Central memory CD4-positive, alpha-beta T cell (primary cell): ENCODE data around the gene CRP.
"Not testable (repeated sequence)": the region's sequence is repeated elsewhere in the genome, so short reads cannot be mapped to it uniquely, and the experiment has no call there.

Experiments
- DNase-seq: peaks from one replicate; pipeline ENCODE4 v3.0.0; 2022

Gene CRP

DNA sequence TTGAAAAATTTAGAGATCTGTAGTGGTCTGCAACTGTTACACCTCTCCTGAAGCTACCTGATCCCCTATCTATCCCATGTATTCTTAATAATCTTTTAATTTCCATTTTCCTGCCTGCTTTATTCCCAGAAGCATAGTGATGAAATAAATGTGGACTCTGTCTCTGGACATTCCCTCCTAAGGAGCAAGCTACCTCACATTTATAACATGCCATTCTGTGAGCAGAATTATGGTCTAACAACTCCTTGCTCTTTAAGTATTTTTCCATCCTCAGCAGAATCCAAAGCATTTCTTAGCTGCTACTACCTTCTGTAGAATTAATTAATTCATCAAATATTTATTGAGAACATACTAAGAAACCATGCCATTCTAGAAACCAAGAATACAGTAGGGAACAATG, 15.1 kb downstream of the CRP start:
- DNase-seq, result no peak

DNA sequence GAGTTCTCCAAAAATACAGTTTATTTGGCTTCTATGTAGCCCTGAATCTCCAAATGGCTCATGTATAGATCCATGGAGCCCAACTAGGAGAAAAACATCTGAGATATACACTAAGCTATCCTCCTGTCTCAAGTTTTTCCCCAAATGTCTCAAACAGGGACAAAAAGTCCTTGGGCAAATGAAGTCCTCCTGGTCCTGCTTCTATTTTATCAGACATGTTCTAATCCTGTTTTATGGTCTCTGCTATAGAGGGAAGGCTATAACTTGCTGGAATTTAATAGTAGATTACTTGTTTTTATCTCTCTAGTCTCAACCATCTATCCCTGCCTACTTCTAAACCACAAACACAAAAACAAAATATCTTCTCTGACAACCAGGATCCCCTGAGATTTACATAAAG, 26.9 kb downstream of the CRP start:
- DNase-seq, result no peak

DNA sequence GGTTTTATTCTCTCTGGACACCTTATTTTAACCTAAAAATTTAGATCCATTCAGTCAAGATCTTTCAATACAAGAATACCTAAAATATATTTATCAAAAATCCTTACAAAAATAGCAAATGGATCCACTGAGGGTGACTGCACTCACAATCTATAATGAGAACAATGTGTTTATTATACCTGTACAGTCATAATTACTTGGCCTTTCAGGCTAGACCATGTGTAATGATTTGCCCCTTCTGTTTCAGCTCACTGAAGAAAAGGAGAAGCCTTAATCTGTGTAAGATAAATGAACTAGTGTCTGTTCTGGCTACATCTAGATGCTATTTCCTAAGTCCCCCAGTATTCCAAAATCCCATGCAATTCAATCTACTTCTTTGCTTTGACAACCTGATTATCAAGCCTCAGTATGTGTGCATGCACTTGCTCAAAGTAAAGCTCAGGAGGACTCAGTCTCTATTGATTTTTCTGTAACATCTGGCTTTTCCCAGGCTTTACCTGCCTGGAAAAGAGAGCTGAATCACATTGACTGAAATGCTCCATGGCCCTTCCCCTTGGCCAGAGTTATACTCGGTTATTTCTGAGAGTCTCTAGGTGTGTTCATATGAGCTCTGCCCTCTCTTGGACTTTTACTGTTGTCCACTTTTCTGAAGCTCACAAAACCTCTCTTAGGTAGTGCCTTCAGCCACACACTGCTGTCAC, 27.6 kb downstream of the CRP start:
- no peak for DNase-seq

DNA sequence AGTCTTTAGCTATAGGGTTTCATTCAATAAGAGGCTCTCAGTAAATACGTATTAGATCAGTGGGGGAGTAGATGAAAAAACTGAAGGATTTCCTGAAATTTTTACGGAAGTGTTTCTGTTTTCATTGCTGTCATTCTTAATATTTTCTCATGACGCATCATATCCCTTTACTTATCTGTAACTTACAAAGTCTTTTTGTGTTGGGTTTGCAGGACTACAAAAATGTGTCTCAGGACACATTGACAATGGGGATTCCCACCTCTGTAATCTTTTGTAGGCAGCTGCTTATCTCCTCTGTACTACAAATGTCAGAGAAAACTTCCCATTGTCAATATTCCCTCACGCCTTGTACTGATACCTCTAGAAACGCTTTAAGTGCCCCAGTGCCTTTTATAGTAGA, 35.5 kb downstream of the CRP start:
- no peak for DNase-seq

DNA sequence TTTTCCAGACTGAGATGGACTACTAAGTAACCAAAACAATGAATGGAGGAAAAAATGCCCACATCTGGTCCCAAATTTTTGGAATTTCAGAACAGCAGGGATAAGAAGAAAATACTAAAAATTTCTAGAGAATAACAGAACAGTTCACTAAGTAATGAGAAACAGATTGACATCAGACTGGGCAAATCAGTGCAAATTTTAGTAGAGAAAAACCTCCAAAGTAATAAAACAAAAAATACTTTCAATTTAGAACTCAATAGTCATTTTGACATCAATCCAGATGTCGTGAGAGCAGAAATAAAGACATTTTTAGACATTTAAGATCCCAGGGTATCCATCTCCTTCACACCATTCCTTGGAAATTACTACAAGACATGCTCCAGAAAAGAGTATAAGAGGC, 39.3 kb downstream of the CRP start:
- DNase-seq, result no peak

DNA sequence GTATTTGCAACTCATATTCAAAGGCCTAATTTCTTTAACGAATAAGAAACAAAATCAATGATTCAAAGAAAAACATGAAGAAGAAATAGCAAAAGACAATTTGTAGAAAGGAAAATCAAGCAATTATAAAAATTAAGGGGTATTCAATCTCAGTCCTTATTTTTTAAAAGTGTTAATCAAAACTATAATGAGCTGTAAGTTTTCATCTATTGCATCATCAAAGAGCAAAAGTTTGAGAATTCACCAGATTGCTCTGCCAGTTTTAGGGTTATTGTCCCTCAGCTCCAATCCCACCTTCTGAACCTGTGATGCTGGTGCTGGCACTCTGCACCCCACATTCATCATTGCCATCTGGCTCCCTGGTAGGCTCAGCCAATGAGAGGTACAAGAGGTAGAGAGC, 42.0 kb downstream of the CRP start:
- DNase-seq, result not testable (repeated sequence)

DNA sequence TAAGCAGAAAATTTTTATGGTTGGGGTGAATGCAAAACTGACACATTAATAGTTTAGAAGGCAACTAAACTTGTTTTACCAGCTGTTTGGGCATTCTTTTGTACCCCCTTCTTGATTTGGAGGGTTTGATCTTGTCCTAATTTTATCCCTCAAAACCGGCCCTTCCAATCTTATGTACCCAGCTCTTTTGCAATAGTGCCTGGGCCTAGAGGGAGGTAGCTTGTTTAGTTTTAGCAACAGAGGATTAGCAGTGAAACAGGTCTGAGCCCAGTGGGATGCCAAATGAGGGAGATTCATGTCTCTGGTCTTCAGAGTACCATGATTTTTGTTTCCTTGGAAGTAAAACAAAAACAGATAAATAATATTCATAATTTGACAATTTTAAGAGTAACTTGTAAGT, 45.1 kb downstream of the CRP start:
- no peak for DNase-seq

DNA sequence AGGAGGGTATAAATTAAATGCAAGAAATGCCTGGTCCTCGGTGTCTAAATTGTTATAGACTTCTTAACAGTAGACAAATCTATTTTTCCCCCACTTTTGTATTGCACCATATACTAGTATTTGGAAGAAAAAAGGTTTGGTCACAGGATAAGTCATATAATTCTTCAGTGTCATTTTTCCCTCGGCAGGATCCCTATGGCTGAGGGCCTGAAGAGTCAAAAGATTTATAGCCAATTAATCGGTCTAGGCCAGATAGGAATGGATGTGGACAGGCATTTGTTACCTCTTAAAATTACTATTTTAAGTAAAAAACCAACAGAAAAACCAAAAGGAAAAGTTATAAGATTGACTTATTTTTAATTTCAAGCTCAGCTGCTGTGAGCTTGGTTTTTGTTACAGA, 45.6 kb downstream of the CRP start:
- DNase-seq, result no peak

DNA sequence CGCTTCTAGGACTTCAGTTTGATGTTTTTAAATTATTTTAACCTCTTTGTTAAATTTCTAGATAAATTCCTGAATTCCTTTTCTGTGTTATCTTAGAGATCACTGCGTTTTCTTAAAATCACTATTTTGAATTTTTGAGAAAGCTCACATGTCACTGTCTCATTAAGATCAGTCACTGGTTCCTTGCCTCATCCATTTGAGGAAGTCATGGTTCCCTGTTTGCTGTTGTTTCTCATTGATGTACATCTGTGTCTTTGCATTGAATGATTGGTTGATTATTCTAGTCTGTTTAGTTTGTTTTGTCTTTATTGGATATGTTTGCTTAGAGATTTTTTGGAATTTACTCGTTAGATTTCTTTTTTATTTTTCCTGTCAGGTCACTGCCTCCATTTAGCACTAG, 50.1 kb downstream of the CRP start:
- DNase-seq, result no peak

DNA sequence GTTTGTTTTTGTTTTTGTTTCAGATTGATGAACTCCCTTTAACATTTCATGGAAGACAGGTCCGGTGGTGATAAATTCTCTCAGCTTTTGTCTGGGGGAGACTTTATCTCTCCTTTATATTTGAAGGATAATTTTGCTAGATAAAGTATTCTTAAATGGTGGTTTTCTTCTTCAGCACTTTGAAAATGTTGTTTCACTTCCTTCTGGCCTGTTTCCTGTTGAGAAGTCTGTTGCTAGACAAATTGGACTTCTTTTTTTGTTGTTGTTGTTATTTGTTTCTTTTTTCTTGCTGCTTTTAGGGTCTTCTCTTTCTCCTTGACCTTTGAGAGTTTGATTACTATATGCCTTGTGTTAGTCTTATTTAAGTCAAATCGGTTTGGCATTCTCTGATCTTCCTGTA, 50.8 kb downstream of the CRP start:
- no peak for DNase-seq
